ENCODE results near the gene CAMLG. TPM values are rescaled to one million over a fixed set of nuclear protein-coding genes. Genes with fewer than 3 reads are reported as not detected.

Gene CAMLG
- total RNA-seq, 1 experiment from 2014 or later: 22.8 TPM

DNA sequence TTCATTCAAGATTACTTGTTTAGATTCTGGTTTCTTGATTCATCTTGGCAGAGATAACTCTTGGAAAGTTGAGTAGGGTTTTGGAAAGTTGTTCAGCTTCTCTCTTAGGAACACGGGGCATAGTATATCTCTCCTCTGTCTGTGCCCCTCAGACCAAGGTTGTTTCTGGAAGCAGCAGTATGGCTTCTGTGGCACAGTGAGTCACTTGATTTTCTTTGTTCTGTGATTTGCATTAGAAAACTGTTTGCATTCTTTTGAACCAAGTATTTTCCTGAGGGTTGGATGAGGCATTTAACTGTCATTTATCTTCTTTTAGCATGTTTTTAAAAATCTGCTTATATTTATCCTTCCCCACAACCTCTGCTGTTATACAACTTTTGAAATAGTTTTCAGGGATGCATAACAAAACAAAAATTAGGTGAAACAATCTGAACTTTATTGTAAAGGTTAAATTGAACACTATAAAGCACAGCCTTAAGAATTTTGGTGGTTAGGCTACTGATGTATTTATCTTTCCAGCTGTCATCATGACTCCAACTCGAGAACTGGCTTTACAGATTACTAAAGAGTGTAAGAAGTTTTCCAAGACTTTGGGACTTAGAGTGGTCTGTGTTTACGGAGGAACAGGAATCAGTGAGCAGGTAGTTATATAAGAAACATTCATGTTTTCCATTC, 46.7 kb downstream of the CAMLG start:
- no TSS peak for BruUV-seq (replicated peaks)
- H3K27me3 Mint-ChIP-seq (ENCODE audit: unreplicated experiment): no peaks in the 10 kb centered on the region
- H3K4me3 Mint-ChIP-seq (ENCODE audit: low read depth, unreplicated experiment): no peak overlapping the region
- H3K27ac Mint-ChIP-seq (ENCODE audit: unreplicated experiment): no peak overlapping the region
- TF ChIP-seq, protein P1, sequence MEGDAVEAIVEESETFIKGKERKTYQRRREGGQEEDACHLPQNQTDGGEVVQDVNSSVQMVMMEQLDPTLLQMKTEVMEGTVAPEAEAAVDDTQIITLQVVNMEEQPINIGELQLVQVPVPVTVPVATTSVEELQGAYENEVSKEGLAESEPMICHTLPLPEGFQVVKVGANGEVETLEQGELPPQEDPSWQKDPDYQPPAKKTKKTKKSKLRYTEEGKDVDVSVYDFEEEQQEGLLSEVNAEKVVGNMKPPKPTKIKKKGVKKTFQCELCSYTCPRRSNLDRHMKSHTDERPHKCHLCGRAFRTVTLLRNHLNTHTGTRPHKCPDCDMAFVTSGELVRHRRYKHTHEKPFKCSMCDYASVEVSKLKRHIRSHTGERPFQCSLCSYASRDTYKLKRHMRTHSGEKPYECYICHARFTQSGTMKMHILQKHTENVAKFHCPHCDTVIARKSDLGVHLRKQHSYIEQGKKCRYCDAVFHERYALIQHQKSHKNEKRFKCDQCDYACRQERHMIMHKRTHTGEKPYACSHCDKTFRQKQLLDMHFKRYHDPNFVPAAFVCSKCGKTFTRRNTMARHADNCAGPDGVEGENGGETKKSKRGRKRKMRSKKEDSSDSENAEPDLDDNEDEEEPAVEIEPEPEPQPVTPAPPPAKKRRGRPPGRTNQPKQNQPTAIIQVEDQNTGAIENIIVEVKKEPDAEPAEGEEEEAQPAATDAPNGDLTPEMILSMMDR (IDR thresholded peaks at IDR 0.05; ENCODE audit: unreplicated experiment): no peak
- no peaks in the 10 kb centered on the region for H3K9me3 Mint-ChIP-seq (ENCODE audit: low read depth, unreplicated experiment)
- CTCF ChIA-PET: interaction anchor here (0.7 kb wide), 1 partner anchor 461 kb away, joined by 3 read pairs; no protein-coding TSS in a partner anchor
- DNase-seq: no peak
- H3K36me3 Mint-ChIP-seq (ENCODE audit: insufficient read depth, unreplicated experiment): peaks cover 69% of the 10 kb centered on the region
- H3K4me1 Mint-ChIP-seq (ENCODE audit: low read depth, unreplicated experiment): no peaks in the 10 kb centered on the region
- intact Hi-C loops (cut with micrococcal nuclease; ENCODE audit: unreplicated experiment): no loop called here

DNA sequence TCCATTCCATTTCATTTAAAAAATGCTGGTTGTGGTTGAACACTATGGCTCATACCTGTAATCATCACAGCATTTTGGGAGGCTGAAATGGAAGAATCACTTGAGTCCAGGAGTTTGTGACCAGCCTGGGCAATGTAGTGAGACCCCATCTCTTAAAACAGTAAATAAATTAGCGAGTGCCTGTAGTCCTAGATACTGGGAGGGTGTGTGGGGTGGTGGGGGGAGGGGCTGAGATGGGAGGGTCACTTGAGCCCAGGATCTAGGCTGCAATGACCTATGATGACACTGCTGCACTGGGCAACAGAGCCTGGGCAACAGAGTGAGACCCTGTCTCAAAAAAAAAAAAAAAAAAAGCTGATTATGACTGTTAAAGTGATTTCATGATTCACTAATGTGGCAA, 49.3 kb downstream of the CAMLG start:
- CTCF ChIA-PET: no interaction called here
- Mint-ChIP-seq H3K36me3 (ENCODE audit: insufficient read depth, unreplicated experiment) (peaks cover 66% of the 10 kb centered on the region), H3K27me3 (ENCODE audit: unreplicated experiment) (no peaks in the 10 kb centered on the region), H3K27ac (ENCODE audit: unreplicated experiment) (no peak overlapping the region), H3K4me3 (ENCODE audit: low read depth, unreplicated experiment) (no peak overlapping the region), H3K4me1 (ENCODE audit: low read depth, unreplicated experiment) (no peaks in the 10 kb centered on the region), H3K9me3 (ENCODE audit: low read depth, unreplicated experiment) (no peaks in the 10 kb centered on the region)
- intact Hi-C loops (cut with micrococcal nuclease; ENCODE audit: unreplicated experiment): no loop called here
- DNase-seq: no peak
- BruUV-seq (replicated peaks): no TSS peak
- TF ChIP-seq, protein P1 (IDR thresholded peaks at IDR 0.05; ENCODE audit: unreplicated experiment): no peak

DNA sequence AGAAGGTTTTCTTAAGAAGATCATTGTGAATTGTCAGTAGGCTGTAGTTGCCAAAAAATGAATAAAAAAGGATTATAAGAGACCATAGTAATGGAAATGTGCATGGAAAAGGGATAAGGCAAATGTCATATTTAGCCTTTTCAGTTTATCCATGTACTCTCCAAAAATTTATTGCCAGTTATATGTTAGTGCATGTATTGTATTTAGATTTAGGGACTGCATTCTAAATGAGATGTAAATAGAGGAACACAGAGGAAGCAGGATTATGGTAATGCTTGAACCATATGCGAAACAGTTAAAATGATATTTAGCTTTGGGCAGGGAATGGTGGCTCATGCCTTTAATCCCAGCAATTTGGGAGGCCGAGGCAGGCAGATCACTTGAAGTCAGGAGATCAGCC, 53.2 kb downstream of the CAMLG start:
- no peak for DNase-seq
- intact Hi-C loops (cut with micrococcal nuclease; ENCODE audit: unreplicated experiment): no loop called here
- H3K27me3 Mint-ChIP-seq (ENCODE audit: unreplicated experiment): no peaks in the 10 kb centered on the region
- H3K4me1 Mint-ChIP-seq (ENCODE audit: low read depth, unreplicated experiment): no peaks in the 10 kb centered on the region
- no TSS peak for BruUV-seq (replicated peaks)
- CTCF ChIA-PET: interaction anchor here (0.7 kb wide), 1 partner anchor 34 kb away, joined by 3 read pairs; no protein-coding TSS in a partner anchor
- TF ChIP-seq, protein P1 (IDR thresholded peaks at IDR 0.05; ENCODE audit: unreplicated experiment): no peak
- peaks cover 57% of the 10 kb centered on the region for H3K36me3 Mint-ChIP-seq (ENCODE audit: insufficient read depth, unreplicated experiment)
- no peak overlapping the region for H3K27ac Mint-ChIP-seq (ENCODE audit: unreplicated experiment)
- H3K9me3 Mint-ChIP-seq (ENCODE audit: low read depth, unreplicated experiment): no peaks in the 10 kb centered on the region
- H3K4me3 Mint-ChIP-seq (ENCODE audit: low read depth, unreplicated experiment): no peak overlapping the region

DNA sequence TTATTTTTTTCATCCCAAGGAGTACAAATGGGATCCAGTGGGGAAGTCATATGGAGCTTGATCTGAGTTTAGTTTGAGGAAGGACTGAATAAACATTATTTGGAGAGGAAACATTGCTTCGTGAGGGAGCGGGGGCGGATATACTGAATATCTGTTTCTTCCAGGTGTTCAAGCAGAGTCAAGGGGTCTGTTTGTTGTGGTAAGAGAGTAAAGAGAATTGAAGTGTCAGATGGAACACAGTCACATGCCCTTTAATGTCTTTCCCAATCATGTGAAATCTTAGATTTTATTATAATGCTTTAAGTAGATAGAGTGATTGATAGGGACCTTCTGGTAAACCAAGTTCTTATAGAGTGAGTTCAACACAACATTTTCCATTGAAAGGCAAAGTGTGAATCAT, 53.9 kb downstream of the CAMLG start:
- CTCF ChIA-PET: no interaction called here

More for the DNA sequence above, 53.9 kb downstream of the CAMLG start:
- intact Hi-C loops (cut with micrococcal nuclease; ENCODE audit: unreplicated experiment): no loop called here
- no peaks in the 10 kb centered on the region for H3K27me3 Mint-ChIP-seq (ENCODE audit: unreplicated experiment)
- TF ChIP-seq, protein P1 (IDR thresholded peaks at IDR 0.05; ENCODE audit: unreplicated experiment): no peak
- H3K36me3 Mint-ChIP-seq (ENCODE audit: insufficient read depth, unreplicated experiment): peaks cover 57% of the 10 kb centered on the region
- no peak overlapping the region for H3K4me3 Mint-ChIP-seq (ENCODE audit: low read depth, unreplicated experiment)
- no peaks in the 10 kb centered on the region for H3K4me1 Mint-ChIP-seq (ENCODE audit: low read depth, unreplicated experiment)
- no TSS peak for BruUV-seq (replicated peaks)
- no peaks in the 10 kb centered on the region for H3K9me3 Mint-ChIP-seq (ENCODE audit: low read depth, unreplicated experiment)
- no peak overlapping the region for H3K27ac Mint-ChIP-seq (ENCODE audit: unreplicated experiment)
- DNase-seq: no peak
